Endothelial cell of umbilical vein (primary cell): ENCODE measurements around the gene FCGBP.

Experiments used
- EZH2 ChIP-seq: IDR thresholded peaks from 2 replicates; pipeline ENCODE4 v1.6.1; 2012; ENCODE audit warnings: borderline replicate concordance, low read depth, mild to moderate bottlenecking, moderate library complexity, low read length, inconsistent platforms; ENCODE audit not compliant: severe bottlenecking
- POLR2A ChIP-seq: IDR thresholded peaks from 2 replicates; pipeline ENCODE4 v1.6.1; 2012; ENCODE audit warnings: low read depth, mild to moderate bottlenecking, control low read depth, low read length
- TF ChIP-seq, protein P1 (sequence below), 2 donors: IDR thresholded peaks; 1 replicate in 1 of 2; 2 replicates in 1 of 2; pipeline ENCODE4 v1.5.1; 2011; ENCODE audit warnings: low read length in 2 of 2, mild to moderate bottlenecking in 2 of 2, moderate library complexity in 2 of 2, control low read depth in 1 of 2, inconsistent platforms in 1 of 2, low read depth in 1 of 2; ENCODE audit not compliant: insufficient read depth in 1 of 2; ENCODE audit errors: extremely low read depth in 1 of 2
- TF ChIP-seq, protein P2 (sequence below): IDR thresholded peaks from 2 replicates; pipeline ENCODE4 v1.6.1; 2011; ENCODE audit not compliant: insufficient read depth, insufficient read length

DNA sequence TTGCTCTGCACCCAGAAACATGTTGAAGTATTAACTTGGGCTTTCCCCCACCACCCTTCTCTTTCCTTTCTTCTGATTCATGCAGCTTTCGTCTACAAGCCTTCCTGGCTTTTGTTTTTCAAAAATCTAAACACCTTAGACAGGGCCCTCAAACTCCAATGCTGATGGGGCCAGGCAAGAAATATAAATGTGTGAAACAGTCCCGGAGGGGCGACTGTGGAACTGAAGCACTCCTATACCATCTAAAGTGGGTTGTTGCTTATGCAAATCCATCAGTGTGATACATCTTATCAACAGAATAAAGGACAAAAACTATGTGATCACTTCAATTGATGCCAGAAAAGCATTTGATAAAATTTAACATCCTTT is 6.1 kb downstream of the FCGBP start:
- TF ChIP-seq, protein P1, sequence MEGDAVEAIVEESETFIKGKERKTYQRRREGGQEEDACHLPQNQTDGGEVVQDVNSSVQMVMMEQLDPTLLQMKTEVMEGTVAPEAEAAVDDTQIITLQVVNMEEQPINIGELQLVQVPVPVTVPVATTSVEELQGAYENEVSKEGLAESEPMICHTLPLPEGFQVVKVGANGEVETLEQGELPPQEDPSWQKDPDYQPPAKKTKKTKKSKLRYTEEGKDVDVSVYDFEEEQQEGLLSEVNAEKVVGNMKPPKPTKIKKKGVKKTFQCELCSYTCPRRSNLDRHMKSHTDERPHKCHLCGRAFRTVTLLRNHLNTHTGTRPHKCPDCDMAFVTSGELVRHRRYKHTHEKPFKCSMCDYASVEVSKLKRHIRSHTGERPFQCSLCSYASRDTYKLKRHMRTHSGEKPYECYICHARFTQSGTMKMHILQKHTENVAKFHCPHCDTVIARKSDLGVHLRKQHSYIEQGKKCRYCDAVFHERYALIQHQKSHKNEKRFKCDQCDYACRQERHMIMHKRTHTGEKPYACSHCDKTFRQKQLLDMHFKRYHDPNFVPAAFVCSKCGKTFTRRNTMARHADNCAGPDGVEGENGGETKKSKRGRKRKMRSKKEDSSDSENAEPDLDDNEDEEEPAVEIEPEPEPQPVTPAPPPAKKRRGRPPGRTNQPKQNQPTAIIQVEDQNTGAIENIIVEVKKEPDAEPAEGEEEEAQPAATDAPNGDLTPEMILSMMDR (IDR thresholded peaks at IDR 0.05; ENCODE audit: extremely low read depth in 1 of 2, insufficient read depth in 1 of 2, low read depth in 1 of 2, low read length in 2 of 2), result no peak
- no peak for TF ChIP-seq POLR2A
- TF ChIP-seq, protein P2, sequence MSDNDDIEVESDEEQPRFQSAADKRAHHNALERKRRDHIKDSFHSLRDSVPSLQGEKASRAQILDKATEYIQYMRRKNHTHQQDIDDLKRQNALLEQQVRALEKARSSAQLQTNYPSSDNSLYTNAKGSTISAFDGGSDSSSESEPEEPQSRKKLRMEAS, result no peak
- TF ChIP-seq EZH2, result no peak
